OCI-LY1 (cell line): Measurements from ENCODE around the gene LDLRAD4.

Experiments used
- H2AFZ ChIP-seq: fragments of 200-600 bp; sonication (generic), shearing (Covaris generic); 2 replicates; pipeline ENCODE4 v1.6.0; 2014; ENCODE audit warnings: antibody characterized with exemption, mild to moderate bottlenecking, low read length
- H3F3A ChIP-seq: fragments of 200-600 bp; sonication (generic), shearing (Covaris generic); 2 replicates; pipeline ENCODE4 v1.6.0; 2014; ENCODE audit warnings: mild to moderate bottlenecking, antibody characterized with exemption, low read length, moderate library complexity; ENCODE audit not compliant: insufficient read depth
- H3K27ac ChIP-seq: fragments of 200-600 bp; sonication (generic); 2 replicates; pipeline ENCODE4 v1.5.1; 2014; ENCODE audit warnings: low read length, mixed run types, mild to moderate bottlenecking, low read depth; ENCODE audit not compliant: poor library complexity, severe bottlenecking
- H3K27me3 ChIP-seq: fragments of 200-600 bp; sonication (generic); 2 replicates; pipeline ENCODE4 v1.6.0; 2014; ENCODE audit warnings: antibody characterized with exemption, mild to moderate bottlenecking, low read length, moderate library complexity; ENCODE audit not compliant: insufficient read depth
- H3K36me3 ChIP-seq: fragments of 200-600 bp; sonication (generic); 2 replicates; pipeline ENCODE4 v1.6.1; 2014; ENCODE audit warnings: mild to moderate bottlenecking, antibody characterized with exemption, low read length, moderate library complexity, mixed read lengths; ENCODE audit not compliant: insufficient read depth
- H3K4me1 ChIP-seq: fragments of 200-600 bp; sonication (generic); 2 replicates; pipeline ENCODE4 v1.5.1; 2014; ENCODE audit warnings: mild to moderate bottlenecking, low read length, moderate library complexity; ENCODE audit not compliant: insufficient read depth, severe bottlenecking
- H3K4me2 ChIP-seq: fragments of 200-600 bp; sonication (generic), shearing (Covaris generic); 2 replicates; pipeline ENCODE4 v1.6.1; 2014; ENCODE audit warnings: low read length
- H3K4me3 ChIP-seq: fragments of 200-600 bp; sonication (generic); 2 replicates; pipeline ENCODE4 v1.5.1; 2014; ENCODE audit warnings: low read length, low read depth, mild to moderate bottlenecking, mixed read lengths; ENCODE audit not compliant: poor library complexity, severe bottlenecking
- H3K79me2 ChIP-seq: fragments of 200-600 bp; shearing (Covaris generic); 2 replicates; pipeline ENCODE4 v1.6.1; 2016; ENCODE audit warnings: mixed run types, low read length, mixed read lengths; ENCODE audit not compliant: insufficient read depth
- H3K9ac ChIP-seq: fragments of 200-600 bp; sonication (generic), shearing (Covaris generic); 2 replicates; pipeline ENCODE4 v1.6.1; 2014; ENCODE audit warnings: mild to moderate bottlenecking, low read length, mixed read lengths
- H3K9me2 ChIP-seq: fragments of 200-600 bp; sonication (generic), shearing (Covaris generic); 2 replicates; pipeline ENCODE4 v1.6.1; 2014; ENCODE audit warnings: low read depth, mild to moderate bottlenecking, low read length, mixed read lengths
- H3K9me3 ChIP-seq: fragments of 200-600 bp; shearing (Covaris generic); 2 replicates; pipeline ENCODE4 v1.6.1; 2014; ENCODE audit warnings: low read length, mixed read lengths
- H4K20me1 ChIP-seq: fragments of 200-600 bp; sonication (generic), shearing (Covaris generic); 2 replicates; pipeline ENCODE4 v1.6.0; 2016; ENCODE audit warnings: mild to moderate bottlenecking, low read length; ENCODE audit not compliant: insufficient read depth
- EZH2 ChIP-seq: fragments of 200-600 bp; sonication (generic), shearing (Covaris generic); IDR thresholded peaks from 2 replicates; pipeline ENCODE4 v1.8.0; 2017; ENCODE audit warnings: borderline replicate concordance, mixed run types, mild to moderate bottlenecking, antibody characterized with exemption, low read length, moderate library complexity, mixed read lengths
- TF ChIP-seq, protein P1 (sequence below): fragments of 200-600 bp; sonication (generic), shearing (Covaris generic); IDR thresholded peaks from 2 replicates; pipeline ENCODE4 v1.5.1; 2017; ENCODE audit warnings: mild to moderate bottlenecking, antibody characterized with exemption, low read length, moderate library complexity, mixed read lengths

The LDLRAD4 gene

DNA sequence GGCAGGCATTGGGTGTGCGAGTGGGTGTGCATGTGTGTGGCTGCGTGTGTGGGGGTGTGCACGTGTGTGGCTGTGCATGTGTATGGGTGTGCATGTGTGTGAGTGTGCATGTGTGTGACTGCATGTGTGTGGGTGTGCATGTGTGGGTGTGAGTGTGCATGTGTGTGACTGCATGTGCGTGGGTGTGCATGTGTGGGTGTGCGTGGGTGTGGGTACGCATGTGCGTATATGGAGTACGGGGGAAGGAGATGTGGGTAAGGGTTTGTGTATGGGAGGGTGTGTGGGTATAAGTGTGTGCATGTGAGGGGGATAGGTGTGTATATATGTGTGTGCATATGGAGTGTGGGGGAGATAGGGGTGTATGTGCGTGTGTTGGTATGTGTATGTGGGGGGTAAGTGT, 371.4 kb downstream of the LDLRAD4 start:
- no peaks in the 10 kb centered on the region for H3K79me2 ChIP-seq
- no peaks in the 10 kb centered on the region for H4K20me1 ChIP-seq
- H3K4me2 ChIP-seq, result no peak overlapping the region
- no peak overlapping the region for H3K9ac ChIP-seq
- no peaks in the 10 kb centered on the region for H3K36me3 ChIP-seq
- no peaks in the 10 kb centered on the region for H3K27me3 ChIP-seq
- no peak overlapping the region for H3K4me3 ChIP-seq
- H3F3A ChIP-seq, result no peaks in the 10 kb centered on the region
- no peaks in the 10 kb centered on the region for H3K9me3 ChIP-seq
- no peak overlapping the region for H2AFZ ChIP-seq
- H3K27ac ChIP-seq, result no peak overlapping the region
- H3K4me1 ChIP-seq, result peaks cover 32% of the 10 kb centered on the region
- TF ChIP-seq, protein P1, sequence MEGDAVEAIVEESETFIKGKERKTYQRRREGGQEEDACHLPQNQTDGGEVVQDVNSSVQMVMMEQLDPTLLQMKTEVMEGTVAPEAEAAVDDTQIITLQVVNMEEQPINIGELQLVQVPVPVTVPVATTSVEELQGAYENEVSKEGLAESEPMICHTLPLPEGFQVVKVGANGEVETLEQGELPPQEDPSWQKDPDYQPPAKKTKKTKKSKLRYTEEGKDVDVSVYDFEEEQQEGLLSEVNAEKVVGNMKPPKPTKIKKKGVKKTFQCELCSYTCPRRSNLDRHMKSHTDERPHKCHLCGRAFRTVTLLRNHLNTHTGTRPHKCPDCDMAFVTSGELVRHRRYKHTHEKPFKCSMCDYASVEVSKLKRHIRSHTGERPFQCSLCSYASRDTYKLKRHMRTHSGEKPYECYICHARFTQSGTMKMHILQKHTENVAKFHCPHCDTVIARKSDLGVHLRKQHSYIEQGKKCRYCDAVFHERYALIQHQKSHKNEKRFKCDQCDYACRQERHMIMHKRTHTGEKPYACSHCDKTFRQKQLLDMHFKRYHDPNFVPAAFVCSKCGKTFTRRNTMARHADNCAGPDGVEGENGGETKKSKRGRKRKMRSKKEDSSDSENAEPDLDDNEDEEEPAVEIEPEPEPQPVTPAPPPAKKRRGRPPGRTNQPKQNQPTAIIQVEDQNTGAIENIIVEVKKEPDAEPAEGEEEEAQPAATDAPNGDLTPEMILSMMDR, result no peak
- no peak for TF ChIP-seq EZH2
- H3K9me2 ChIP-seq, result no peaks in the 10 kb centered on the region

DNA sequence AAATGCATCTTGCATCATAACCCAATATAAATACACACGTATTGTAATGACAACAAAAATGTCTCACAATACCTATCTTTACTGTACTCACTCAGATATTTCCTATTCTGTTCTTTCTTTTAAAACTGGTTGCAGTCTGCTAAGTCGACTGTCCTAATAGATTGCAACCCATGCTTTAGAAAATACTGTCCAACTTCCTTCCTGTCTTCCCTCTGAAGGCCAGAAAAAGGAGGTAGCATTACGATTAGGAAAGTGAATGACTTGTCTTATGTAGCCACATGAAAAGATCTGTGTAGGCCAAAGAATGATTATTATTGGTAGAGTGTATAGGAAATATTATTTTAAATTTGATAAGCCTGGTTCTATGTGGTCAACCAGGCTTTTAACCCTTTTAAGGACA, 373.7 kb downstream of the LDLRAD4 start:
- Histone ChIP-seq H3K9ac (no peak overlapping the region), H2AFZ (no peak overlapping the region), H4K20me1 (no peaks in the 10 kb centered on the region), H3K4me3 (no peak overlapping the region), H3K4me2 (no peak overlapping the region), H3K36me3 (no peaks in the 10 kb centered on the region), H3F3A (no peaks in the 10 kb centered on the region), H3K9me3 (peaks cover 20% of the 10 kb centered on the region), H3K27ac (no peak overlapping the region), H3K4me1 (peaks cover 9% of the 10 kb centered on the region), H3K27me3 (no peaks in the 10 kb centered on the region), H3K79me2 (no peaks in the 10 kb centered on the region), H3K9me2 (no peaks in the 10 kb centered on the region)
- TF ChIP-seq, protein P1, result no peak

- TF ChIP-seq, protein P1, result no peak
- TF ChIP-seq EZH2, result no peak
- H3K9me3 ChIP-seq, result peaks cover 39% of the 10 kb centered on the region
- H4K20me1 ChIP-seq, result no peaks in the 10 kb centered on the region
- no peak overlapping the region for H2AFZ ChIP-seq
- H3K79me2 ChIP-seq, result no peaks in the 10 kb centered on the region
- H3K4me1 ChIP-seq, result peaks cover 7% of the 10 kb centered on the region
- no peaks in the 10 kb centered on the region for H3K9me2 ChIP-seq
- no peak overlapping the region for H3K4me2 ChIP-seq
- no peaks in the 10 kb centered on the region for H3F3A ChIP-seq
- no peaks in the 10 kb centered on the region; the same call in 1 of the 2 replicates for H3K36me3 ChIP-seq
- no peak overlapping the region for H3K4me3 ChIP-seq
- H3K9ac ChIP-seq, result no peak overlapping the region
- H3K27me3 ChIP-seq, result no peaks in the 10 kb centered on the region
- no peak overlapping the region for H3K27ac ChIP-seq
These were observed 376.0 kb downstream of the LDLRAD4 start for GRCh38 chr18:13594551-13594950.
